T1000 (cell line): ENCODE measurements around the gene SLFN14.
"Not testable (repeated sequence)": the region's sequence is repeated elsewhere in the genome, so short reads cannot be mapped to it uniquely, and the experiment has no call there.

Source experiments
- DNase-seq: peaks from one replicate; lab custom pipeline; 2025; ENCODE audit warnings: mixed read lengths; lab: John Stamatoyannopoulos, UW

The SLFN14 gene

DNA sequence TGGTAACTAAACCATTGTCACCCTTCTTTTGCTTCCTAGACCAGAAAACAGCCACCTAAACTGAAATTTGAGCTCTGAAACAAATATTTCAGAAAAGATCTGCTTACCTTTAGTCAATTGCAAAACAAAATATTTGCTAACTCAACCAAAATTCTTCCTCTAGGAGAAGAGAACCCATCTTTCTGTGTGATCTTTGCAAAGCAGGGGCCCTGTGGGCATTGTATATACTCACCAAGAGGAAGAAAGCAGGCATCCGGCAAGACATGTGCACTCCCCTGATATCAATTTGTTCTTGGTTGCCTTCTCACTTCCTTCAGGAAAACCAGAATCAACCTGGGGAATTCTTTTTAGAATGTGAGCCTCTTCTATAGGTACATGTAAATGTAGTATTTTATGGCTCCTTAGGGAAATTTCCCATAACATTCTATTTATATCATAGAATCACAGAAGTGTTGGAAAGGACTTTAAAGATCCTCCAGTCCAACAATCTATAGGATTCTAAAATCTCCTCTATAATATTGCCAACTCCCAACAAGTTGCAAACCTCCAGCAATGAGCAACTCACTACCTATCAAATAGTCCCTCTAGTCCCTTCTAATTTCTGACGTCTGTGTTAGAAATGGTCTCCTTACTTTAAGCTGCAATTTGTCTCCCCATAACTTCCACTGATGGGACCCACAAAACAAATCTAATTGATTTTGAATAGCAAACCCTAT is 966 bp downstream of the SLFN14 start:
- DNase-seq: no peak

DNA sequence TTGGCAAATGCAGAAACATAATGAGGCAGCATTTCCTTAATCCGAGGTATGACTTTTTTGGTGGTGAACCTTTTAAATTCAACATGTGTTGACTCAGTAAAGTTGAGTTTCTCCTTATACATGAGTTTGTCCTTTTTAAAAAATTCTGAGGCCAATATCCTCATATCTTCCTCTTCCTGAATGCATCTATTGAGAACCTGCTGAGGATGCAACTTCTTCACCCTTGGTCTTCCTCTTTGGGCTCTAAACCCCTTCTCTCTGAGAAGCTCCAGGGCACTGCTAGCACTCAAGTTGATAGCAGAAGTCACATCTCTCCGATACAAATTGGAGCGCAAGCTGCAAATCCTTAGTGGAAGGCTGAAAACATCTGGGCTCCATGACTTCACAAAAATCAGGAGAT is 3.3 kb downstream of the SLFN14 start:
- no peak for DNase-seq

DNA sequence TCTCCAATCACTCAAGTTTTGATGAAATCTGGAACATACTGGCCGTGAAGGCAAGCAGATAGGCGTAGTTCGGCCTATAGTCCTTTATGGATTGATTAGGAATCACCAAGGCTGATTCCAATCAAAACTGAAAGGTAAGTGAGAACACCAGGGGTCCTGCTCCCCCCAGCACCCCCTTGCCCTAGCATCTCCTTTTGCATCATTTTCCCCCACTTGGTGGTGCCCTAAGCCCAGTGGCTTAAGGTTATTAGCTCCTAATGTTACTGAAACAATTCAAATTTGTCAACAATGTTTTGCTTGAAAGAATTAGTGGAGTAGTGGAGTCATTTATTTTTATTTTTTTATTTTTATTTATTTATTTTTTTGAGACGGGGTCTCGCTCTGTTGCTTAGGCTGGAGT is 4.9 kb downstream of the SLFN14 start:
- DNase-seq: no peak

DNA sequence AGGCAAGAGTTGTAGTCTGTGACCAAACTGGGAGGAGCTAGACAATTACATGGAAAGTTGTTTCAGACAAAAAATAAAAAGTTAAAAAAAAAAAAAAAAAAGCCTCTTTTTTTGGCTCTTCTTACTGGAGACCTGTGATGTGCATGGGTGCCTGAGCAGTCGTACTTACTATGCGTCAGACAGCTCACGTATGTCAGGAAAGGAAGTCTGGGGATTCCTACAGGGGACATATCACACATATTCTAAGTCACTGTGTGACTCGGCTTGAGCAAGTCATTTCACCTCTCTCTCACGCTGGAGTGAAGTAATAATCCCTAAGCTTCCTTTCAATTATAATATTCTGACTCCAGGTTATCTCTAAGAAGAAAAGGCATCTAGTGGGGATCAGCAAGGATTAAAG is 6.0 kb downstream of the SLFN14 start:
- no peak for DNase-seq

DNA sequence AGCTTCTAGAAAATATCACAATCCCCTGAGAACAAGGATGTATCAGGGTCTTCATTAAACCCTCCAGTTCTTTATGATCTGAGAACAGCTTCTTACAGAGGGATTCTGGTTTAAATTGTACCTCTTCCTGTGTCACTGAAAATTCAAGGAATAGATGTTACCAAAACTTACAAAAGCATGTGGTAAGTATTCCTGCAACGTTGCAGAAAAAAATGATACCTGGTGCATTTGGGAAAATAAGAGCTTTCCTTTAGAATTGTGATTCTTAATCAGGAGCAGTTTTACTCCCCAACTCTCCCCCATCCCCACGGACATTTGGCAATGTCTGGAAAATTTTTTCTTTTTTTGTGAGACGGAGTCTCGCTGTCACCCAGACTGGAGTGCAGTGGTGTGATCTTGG is 7.3 kb downstream of the SLFN14 start:
- DNase-seq: no peak

DNA sequence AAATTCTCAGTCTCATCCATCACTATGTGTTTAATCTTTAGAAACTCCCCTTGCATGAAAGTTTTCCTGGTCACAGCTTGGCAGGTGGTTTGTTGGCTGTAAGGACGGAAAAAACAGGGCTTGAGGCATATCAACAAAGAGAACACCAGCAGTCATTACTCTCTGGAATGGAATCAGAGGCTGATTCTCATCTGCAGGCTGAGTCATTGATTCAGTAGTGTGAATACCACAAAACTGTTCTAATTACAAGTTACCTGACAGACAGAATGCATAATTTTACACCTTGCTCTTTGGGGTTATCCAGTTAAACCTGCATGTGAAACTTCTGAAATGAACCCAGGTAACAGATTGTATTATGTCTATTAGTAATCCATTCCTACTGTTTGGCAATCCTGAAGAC is 11.6 kb downstream of the SLFN14 start:
- no peak for DNase-seq

DNA sequence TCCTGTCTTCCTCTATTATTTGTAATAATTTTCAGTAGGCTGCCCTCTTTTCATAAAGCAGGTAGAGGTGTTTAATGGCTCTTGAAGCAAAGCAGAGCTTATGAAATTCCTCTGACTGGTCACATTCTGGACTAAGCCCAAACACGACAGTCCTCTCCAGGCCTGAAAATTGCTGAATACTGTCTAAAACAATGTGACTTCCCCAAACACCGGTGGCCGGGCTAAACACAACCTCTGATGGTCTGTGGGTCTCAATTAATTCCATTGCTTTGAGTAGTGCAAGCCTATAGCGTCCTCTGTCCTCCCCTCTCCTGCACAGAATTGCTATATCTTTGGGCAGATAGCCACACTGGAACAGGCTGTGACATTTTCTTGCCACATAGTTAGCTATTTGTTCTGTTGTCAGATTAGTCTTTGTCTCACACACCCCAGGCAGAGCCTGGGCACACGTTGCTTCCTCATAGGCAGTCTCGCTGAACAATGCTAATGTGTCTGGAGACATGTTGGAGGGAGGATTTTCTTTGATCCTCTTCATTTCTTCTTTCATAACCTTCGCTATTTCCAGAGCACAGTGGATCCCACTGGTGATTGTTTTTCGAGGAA is 12.3 kb downstream of the SLFN14 start:
- no peak for DNase-seq

DNA sequence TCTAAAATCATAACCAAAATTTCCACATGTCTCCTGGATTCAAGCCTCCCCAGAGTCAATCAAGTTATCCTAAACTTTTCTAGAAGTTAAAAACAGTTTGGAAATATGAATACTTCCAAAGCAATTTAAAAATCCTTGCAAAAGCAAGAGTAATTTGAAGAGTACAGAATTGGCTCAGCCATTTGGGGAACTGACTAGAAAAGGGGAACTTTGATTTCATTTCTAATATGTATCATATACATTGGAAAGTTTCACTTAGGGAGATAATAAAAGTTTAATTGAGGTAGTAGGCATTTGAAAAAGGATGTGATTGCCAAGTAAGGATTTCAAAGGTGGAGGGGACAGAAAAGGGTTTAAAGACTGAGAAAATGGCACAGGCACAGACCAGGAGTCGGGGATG is 14.1 kb downstream of the SLFN14 start:
- DNase-seq: no peak

DNA sequence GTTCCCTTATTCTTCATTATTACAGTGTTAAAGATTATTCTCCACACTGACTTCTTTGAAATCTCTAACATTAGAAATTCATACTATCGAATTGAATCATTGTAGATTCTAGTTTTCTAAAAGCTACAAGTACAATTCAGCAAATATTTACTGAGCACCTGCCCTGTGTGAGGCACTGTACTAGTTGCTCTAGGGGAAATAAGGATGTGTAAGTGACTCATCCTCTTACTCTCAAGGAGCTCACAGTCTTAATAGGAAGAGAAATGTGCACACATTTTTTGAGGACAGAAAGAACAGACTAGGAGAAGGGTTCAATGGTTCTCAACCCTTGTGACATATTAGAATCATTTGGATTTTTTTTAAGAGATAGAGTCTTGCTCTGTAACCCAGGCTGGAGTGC is 15.5 kb downstream of the SLFN14 start:
- DNase-seq: no peak

DNA sequence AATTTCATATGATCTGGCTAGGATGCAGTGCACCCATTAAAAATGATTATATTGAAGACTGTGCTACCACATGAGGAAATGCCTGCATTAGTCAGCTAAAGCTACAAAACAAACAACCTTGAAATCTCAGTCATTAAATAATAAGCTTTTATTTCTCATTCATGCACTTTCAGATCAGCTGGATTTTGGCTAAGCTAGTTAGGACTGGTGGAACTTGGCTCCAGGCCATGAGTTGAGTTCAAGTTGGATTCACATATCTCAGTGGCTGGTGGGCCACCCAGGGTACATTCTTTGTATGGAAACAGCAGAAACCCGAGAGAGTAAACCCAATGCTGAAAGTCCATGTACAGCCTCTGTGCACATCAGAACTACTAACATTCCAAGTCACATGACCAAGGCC is 16.8 kb downstream of the SLFN14 start:
- DNase-seq: no peak

DNA sequence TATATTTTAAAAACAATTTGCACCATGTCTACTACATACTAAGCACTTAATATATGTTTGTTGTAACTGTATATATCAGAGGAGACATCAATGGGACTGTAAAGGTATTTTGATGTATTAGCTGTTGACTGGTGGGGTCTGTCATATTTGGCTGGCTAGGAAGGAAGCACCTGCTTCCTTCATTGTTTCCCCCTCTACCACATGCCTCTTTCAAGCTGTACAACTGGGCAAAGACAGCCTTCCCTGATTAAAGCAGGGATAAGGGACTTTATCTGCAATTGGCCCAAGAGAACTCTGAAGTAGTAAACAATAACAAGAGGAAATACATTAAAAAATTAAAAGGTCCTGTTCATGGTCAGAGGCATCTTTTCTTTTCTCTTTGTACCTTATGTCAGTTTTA is 17.6 kb downstream of the SLFN14 start:
- no peak for DNase-seq

DNA sequence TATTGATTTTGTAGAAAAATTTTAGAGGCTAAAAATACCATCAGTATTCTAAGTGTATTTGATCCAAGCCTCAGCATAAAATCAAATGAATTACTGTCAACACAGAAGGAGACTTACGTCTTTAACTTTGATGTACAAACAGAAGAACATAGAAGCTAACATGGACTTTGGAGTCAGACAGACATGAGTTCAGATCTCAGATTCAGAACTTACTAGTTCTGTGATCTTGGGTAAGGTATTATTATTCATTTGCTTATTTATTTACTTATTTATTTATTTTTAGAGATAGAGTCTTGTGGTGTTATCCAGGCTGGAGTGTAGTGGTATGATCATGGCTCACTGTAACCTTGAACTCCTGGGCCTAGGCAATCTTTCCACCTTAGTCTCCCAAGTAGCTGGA is 19.2 kb downstream of the SLFN14 start:
- no peak for DNase-seq

DNA sequence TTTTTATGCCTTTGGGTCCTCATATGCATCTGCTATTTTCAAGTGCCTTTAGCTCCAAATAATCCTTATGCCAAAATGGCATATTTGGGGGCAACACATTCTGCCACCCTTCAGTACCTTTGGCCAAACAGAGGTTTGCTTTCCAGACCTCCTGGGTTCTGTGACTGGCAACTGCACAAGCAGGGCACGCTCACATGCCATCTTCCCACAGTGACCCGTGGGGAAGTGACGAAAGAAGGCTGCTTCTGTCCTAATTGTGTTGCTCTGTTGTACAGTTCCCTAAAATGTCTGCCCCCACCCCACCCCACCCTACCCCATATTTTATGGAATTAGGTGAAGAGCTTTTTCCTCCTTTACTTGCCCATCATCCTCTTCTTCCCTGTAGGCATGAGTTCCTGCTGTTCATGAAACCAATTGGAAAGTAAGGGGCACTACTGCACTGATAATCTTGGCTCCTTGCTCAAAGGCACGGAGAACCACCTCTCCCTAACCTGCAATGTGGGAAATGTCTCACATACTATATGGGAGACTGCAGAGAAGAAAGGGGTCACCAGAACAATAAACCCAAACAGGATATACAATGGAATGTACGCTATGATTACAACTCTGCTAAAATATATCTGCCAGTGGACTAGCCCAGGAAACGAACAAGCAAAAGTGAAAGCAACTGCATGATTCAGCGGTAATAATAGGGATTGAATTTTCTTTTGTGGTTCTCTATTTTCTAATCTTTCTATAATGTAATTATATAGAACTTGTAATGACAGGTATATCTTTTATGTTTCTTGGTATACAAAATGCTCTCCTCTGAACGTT is 19.8 kb downstream of the SLFN14 start:
- DNase-seq: no peak

DNA sequence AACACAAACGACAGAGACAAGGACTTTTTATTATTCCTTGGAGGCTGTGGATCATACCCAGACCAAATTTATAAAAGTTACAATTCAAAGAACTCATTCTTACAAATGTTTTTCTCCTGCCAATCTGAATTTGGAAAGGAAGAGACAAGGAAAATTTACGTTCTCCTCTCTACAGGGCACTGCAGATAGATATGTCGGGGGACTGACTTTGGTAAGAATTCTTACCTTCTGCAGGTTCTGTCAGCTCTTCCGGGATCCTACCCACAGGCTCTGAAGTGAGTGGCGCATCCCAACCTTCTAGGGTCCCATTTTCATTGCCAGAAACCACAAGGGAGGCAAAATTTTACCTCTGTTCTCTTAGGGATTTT is 21.0 kb downstream of the SLFN14 start:
- DNase-seq: no peak

DNA sequence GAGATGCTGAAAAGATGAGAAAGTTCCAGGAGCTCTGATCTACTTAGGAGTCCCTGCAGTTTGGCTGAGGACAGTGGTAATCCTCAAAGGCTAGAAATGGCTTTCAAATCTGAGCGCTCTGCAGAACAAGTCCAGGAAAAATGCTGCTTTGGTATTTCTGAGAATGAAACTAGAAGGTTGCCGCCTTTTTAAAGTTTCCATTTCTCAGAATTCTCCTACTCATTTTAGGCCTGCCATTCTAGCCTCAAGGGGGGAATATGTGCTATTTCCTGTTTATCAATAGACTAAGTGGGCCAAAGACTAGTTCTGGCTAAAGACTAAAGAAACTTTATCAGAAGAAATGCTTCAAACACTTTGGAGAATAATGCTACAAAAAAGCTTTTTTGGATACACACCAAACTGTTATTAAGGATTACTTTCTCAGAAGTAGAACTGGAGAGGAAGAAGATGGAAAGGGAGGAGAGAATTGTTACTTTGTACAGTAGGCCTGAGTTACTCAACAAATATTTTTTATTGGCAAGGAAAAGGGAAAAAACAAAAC is 22.9 kb downstream of the SLFN14 start, which contains the start of gene SLFN12L:
Gene SLFN12L, minus strand, starts transcription at position 78 of the 541 bp plus-strand sequence. CDS start 15,314 bp downstream, outside the sequence.
- no peak for DNase-seq

DNA sequence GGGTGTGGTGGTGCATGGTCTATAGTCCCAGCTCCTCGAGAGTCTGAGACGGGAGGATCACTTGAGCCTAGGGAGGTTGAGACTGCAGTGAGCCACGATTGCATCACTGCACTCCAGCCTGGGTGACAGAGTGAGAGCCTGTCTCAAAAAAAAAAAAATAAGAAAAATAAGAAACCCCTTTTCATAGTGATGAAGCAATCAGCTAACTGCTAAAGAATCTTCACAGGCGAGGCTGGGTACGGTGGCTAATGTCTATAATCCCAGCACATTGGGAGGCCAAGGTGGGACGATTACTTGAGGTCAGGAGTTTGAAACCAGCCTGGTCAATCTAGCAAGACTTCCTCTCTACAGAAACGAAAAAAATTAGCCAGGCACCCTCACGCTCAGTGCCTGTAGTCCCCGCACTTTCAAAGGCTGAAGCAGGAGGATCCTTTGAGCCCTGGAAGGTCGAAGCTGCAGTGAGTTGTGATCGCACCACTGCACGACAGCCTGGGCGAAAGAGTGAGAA is 23.9 kb downstream of the SLFN14 start:
- DNase-seq: no peak

DNA sequence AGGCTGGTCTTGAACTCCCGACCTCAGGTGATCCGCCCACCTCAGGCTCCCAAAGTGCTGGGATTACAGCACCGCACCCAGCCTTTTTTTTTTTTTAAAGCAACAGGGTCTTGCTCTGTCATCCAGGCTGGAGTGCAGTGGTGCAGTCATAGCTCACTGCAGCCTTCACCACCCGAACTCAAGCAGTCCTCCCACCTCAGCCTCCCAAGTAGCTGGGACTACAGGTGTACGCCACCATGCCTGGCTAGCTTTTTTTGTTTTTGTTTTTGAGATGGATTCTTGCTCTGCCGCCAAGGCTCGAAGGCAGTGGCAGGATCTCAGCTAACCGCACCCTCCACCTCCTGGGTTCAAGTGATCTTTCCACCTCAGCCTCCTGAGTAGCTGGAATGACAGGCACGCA is 25.2 kb downstream of the SLFN14 start:
- DNase-seq: not testable (repeated sequence)

DNA sequence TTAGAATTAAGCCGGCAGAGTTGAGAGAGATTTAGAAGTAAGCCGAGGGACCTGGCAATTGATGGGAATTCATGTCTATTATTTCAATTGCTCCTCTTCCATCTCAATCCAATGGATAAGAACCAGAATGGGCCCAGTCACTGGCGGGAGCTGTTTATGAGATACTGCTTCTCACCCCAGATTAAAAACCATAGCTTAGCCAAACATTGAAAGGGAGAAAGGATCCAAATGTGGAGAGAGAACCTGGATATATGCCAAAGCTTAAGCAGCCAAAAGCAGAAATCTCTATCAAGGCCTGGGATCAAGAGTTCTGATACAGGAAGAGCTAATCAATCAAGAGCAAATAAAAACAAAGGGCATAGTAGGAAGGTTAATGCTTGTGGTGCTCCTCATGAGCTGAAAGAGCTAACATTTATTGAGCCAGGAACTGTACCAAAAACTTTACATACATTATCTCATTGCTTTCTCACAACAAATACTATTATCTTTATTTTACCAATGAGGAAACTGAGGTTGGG is 26.0 kb downstream of the SLFN14 start:
- no peak for DNase-seq

DNA sequence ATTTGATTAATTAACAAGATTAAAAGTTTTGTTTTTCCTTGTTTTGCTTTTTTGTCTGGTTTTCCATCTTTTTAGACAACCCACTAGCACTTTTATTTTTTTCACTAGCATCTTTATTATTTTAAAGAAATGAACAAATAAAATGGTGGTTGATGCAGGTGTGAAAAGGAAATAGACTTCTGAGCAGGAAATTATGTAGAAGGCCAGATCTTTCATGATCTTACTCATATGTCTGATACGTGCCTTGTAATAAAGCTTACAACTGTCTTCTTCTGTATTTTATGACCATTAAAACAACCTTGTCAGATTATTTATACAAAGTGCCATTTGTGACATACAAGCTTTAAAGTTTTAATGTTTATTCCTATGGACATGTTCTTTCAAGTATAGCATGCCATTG is 29.5 kb downstream of the SLFN14 start:
- no peak for DNase-seq

DNA sequence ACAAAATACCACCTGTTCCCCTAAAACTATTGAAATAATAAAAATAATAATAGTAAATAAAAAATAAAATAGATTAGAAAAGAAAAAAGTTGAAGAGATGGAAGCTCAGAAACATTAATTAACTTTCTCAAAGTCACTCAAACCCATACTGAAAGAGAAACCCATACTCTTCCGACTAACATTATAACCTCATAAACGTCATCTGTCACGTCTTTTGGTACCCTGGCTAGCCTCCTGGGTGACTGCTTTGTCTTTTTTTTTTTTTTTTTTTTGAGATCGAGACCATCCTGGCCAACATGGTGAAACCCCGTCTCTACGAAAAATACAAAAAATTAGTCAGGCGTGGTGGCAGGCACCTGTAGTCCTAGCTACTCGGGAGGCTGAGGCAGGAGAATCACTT is 30.8 kb downstream of the SLFN14 start:
- no peak for DNase-seq

DNA sequence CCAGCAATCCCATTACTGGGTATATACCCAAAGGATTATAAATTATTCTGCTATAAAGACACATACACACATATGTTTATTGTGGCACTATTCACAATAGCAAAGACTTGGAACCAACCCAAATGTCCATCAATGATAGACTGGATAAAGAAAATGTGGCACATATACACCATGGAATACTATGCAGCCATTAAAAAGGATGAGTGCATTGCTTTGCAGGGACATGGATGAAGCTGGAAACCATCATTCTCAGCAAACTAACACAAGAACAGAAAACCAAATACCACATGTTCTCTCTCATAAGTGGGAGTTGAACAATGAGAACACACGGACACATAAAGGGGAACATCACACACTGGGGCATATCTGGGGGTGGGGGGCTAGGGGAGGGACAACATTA is 31.3 kb downstream of the SLFN14 start:
- not testable (repeated sequence) for DNase-seq

DNA sequence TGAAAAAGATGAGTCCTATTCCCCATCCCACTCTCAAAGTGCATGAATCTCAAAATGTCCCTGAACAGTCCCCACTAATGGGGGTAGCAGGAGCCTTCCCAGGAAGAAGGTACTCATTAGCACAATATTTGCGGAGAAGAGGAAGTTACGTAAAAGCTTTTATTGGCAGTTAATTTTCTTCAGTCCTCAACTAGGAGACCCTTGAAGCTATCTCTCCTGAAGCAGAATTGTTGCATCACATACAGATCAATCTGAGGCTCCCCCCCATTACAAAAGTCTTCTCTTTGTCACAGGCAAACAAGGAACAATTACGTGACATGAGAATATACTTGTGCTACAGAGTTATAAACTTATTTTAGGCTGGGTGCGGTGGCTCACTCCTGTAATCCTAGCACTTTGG is 37.3 kb downstream of the SLFN14 start:
- DNase-seq: no peak
